ENCODE results near the gene DPY19L1. TPM values are rescaled to one million over a fixed set of nuclear protein-coding genes. Genes with fewer than 3 reads are reported as not detected.
A peak's percentile ranks its signal among the peaks of the same experiment; 100 is the strongest.
"Not testable (repeated sequence)": the region's sequence is repeated elsewhere in the genome, so short reads cannot be mapped to it uniquely, and the experiment has no call there.

The DPY19L1 gene
- total and polyA plus RNA-seq, 8 donors = 42.8 to 72.9 (median 51.5) TPM

- no peak overlapping the region for H3K27ac ChIP-seq
- no peaks in the 10 kb centered on the region for H3K27me3 ChIP-seq
- peak in 3 of 4 donors; percentile 21 to 50 (median 35) for DNase-seq
- H3K4me1 ChIP-seq = no peaks in the 10 kb centered on the region
- H3K9me3 ChIP-seq = peaks cover 0 to 2% of the 10 kb centered on the region in 2 donors
- TF ChIP-seq CTCF (IDR thresholded peaks at IDR 0.05) = peak in 1 of 2 donors; percentile 36
- no peak overlapping the region for H3K4me3 ChIP-seq
- intact Hi-C loops (cut with DNase I) = no loop called here
- H3K36me3 ChIP-seq = peaks cover 0 to 15% of the 10 kb centered on the region in 2 donors
- ATAC-seq = peak; percentile 60
Observed at GRCh38 chr7:34928052-34928451, 109.2 kb downstream of the DPY19L1 start.

GRCh38 chr7:34920470-34920869, 116.8 kb downstream of the DPY19L1 start:
- H3K4me1 ChIP-seq; ATAC-seq; H3K27me3 ChIP-seq; intact Hi-C loops (cut with DNase I); DNase-seq; H3K36me3 ChIP-seq; H3K27ac ChIP-seq; H3K4me3 ChIP-seq: not testable (repeated sequence)
- H3K9me3 ChIP-seq = peaks cover 0 to 13% of the 10 kb centered on the region in 2 donors

GRCh38 chr7:34919038-34919437, 118.2 kb downstream of the DPY19L1 start:
- DNase-seq; H3K27me3 ChIP-seq; H3K27ac ChIP-seq; ATAC-seq; intact Hi-C loops (cut with DNase I); H3K4me3 ChIP-seq; H3K4me1 ChIP-seq; H3K36me3 ChIP-seq: not testable (repeated sequence)
- H3K9me3 ChIP-seq = peaks cover 0 to 18% of the 10 kb centered on the region in 2 donors

GRCh38 chr7:34918198-34918861, 119.0 kb downstream of the DPY19L1 start:
- H3K4me3 ChIP-seq; DNase-seq; H3K36me3 ChIP-seq; H3K27me3 ChIP-seq; H3K4me1 ChIP-seq; ATAC-seq; intact Hi-C loops (cut with DNase I); H3K27ac ChIP-seq: not testable (repeated sequence)
- peaks cover 0 to 19% of the 10 kb centered on the region in 2 donors for H3K9me3 ChIP-seq

- H3K27ac ChIP-seq; H3K4me1 ChIP-seq; DNase-seq; H3K27me3 ChIP-seq; intact Hi-C loops (cut with DNase I); ATAC-seq; H3K36me3 ChIP-seq; H3K4me3 ChIP-seq: not testable (repeated sequence)
- H3K9me3 ChIP-seq = peaks cover 0 to 19% of the 10 kb centered on the region in 2 donors
Observed at GRCh38 chr7:34917515-34917914, 119.8 kb downstream of the DPY19L1 start.

- no peaks in the 10 kb centered on the region for H3K27me3 ChIP-seq
- intact Hi-C loops (cut with DNase I) = no loop called here
- peaks cover 0 to 19% of the 10 kb centered on the region in 2 donors for H3K9me3 ChIP-seq
- no peaks in the 10 kb centered on the region for H3K36me3 ChIP-seq
- no peak overlapping the region for H3K4me3 ChIP-seq
- TF ChIP-seq CTCF (IDR thresholded peaks at IDR 0.05) = no peak
- H3K4me1 ChIP-seq = no peaks in the 10 kb centered on the region
- ATAC-seq (no peak), DNase-seq (no peak)
- H3K27ac ChIP-seq = no peak overlapping the region
Observed at GRCh38 chr7:34916267-34916666, 121.0 kb downstream of the DPY19L1 start.

GRCh38 chr7:34912236-34912635, 125.0 kb downstream of the DPY19L1 start:
- Histone ChIP-seq H3K27me3 (no peaks in the 10 kb centered on the region), H3K36me3 (no peaks in the 10 kb centered on the region), H3K9me3 (peaks cover 0 to 19% of the 10 kb centered on the region in 2 donors), H3K4me3 (no peak overlapping the region), H3K27ac (no peak overlapping the region), H3K4me1 (no peaks in the 10 kb centered on the region)
- ATAC-seq = no peak
- DNase-seq = no peak
- intact Hi-C loops (cut with DNase I) = no loop called here
- TF ChIP-seq CTCF (IDR thresholded peaks at IDR 0.05) = no peak

- H3K36me3 ChIP-seq; H3K9me3 ChIP-seq; intact Hi-C loops (cut with DNase I); H3K4me3 ChIP-seq; H3K4me1 ChIP-seq; ATAC-seq; H3K27ac ChIP-seq: not testable (repeated sequence)
- peaks cover 0 to 15% of the 10 kb centered on the region in 2 donors for H3K27me3 ChIP-seq
- DNase-seq = peak in 2 of 4 donors; percentile 1 to 36
Observed at GRCh38 chr7:34906266-34906850, 130.9 kb downstream of the DPY19L1 start.

Data from left lung (tissue), 10 donors.